PC-9 (cell line): ENCODE results near the gene TM9SF2. TPM values are rescaled to one million over a fixed set of nuclear protein-coding genes. Genes with fewer than 3 reads are reported as not detected.

ENCODE experiments used
- BruUV-seq: library from RNA; stranded (reverse); fragments of 400-500 nt; replicated peaks from 2 replicates; lab custom pipeline; 2021; lab: Mats Ljungman, UMichigan
- CTCF ChIA-PET: fragments of 300-600 bp; sonication (Branson Sonifier 250); formaldehyde crosslinking; loops from one replicate; lab custom pipeline; 2022; ENCODE audit warnings: antibody characterized with exemption; lab: Charles Lee
- POLR2A ChIA-PET: fragments of 300-600 bp; sonication (Branson Sonifier 250); formaldehyde crosslinking; loops from one replicate; lab custom pipeline; 2022; ENCODE audit warnings: antibody characterized with exemption; ENCODE audit not compliant: unreplicated experiment; lab: Charles Lee
- DNase-seq, 2 experiments: peaks; one replicate each; pipeline versions ENCODE4 v3.0.0 to v3.0.0-alpha.2; 2015 to 2022; ENCODE audit warnings: mixed read lengths in 1 of 2
- H2AFZ ChIP-seq: fragments of 200-600 bp; sonication (generic); 2 replicates; pipeline ENCODE4 v1.8.1; 2017; ENCODE audit warnings: antibody characterized with exemption
- H3F3A ChIP-seq: fragments of 200-600 bp; sonication (generic); 2 replicates; pipeline ENCODE4 v1.8.1; 2017; ENCODE audit warnings: antibody characterized with exemption, mild to moderate bottlenecking, low read depth; ENCODE audit not compliant: insufficient read depth
- H3K27ac ChIP-seq: fragments of 200-600 bp; sonication (generic); 2 replicates; pipeline ENCODE4 v1.6.1; 2016; ENCODE audit warnings: mixed run types
- H3K27me3 ChIP-seq: fragments of 200-600 bp; sonication (generic); 2 replicates; pipeline ENCODE4 v1.6.1; 2016; ENCODE audit warnings: low read depth, mixed run types; ENCODE audit not compliant: insufficient read depth
- H3K36me3 ChIP-seq: fragments of 200-600 bp; sonication (generic); 2 replicates; pipeline ENCODE4 v1.6.1; 2016; ENCODE audit warnings: low read depth, mixed run types
- H3K4me1 ChIP-seq: fragments of 200-600 bp; sonication (generic); replicated peaks from 2 replicates; pipeline ENCODE4 v1.6.1; 2016; ENCODE audit warnings: mixed run types; ENCODE audit not compliant: insufficient read depth
- H3K4me2 ChIP-seq: fragments of 200-600 bp; sonication (generic); 2 replicates; pipeline ENCODE4 v1.6.1; 2017; ENCODE audit warnings: mixed run types
- H3K4me3 ChIP-seq: fragments of 200-600 bp; sonication (generic); 2 replicates; pipeline ENCODE4 v1.6.1; 2016; ENCODE audit warnings: mixed run types
- H3K79me2 ChIP-seq: fragments of 200-600 bp; sonication (generic); 2 replicates; pipeline ENCODE4 v1.6.1; 2017; ENCODE audit warnings: low read depth, mixed run types
- H3K9me2 ChIP-seq: fragments of 200-600 bp; sonication (generic); 2 replicates; pipeline ENCODE4 v1.8.1; 2017; ENCODE audit warnings: mild to moderate bottlenecking; ENCODE audit not compliant: insufficient read depth
- H3K9me3 ChIP-seq: fragments of 200-600 bp; sonication (generic); 2 replicates; pipeline ENCODE4 v1.8.1; 2016; ENCODE audit warnings: low read depth; ENCODE audit not compliant: insufficient read depth
- H4K20me1 ChIP-seq: fragments of 200-600 bp; sonication (generic); 2 replicates; pipeline ENCODE4 v1.8.1; 2017; ENCODE audit not compliant: insufficient read depth
- CTCF ChIP-seq: fragments of 200-600 bp; sonication (generic); conservative IDR thresholded peaks from 2 replicates; pipeline ENCODE4 v1.6.1; 2017; ENCODE audit warnings: mixed run types, antibody characterized with exemption, mild to moderate bottlenecking, moderate library complexity
- EZH2 ChIP-seq: fragments of 200-600 bp; sonication (generic); IDR thresholded peaks from 2 replicates; pipeline ENCODE4 v1.8.0; 2017; ENCODE audit warnings: antibody characterized with exemption, low read depth
- intact Hi-C: fragments of 100-400 bp; cut with micrococcal nuclease; formaldehyde crosslinking; loops from one replicate; pipeline ENCODE4 v1.10.0; 2022; ENCODE audit not compliant: unreplicated experiment
- total RNA-seq: library from RNA; stranded (reverse); gene quantifications from 2 replicates; pipeline ENCODE4 v1.2.3, GENCODE V29; 2021

The TM9SF2 gene
- total RNA-seq, 1 experiment from 2014 or later = 87.0 TPM

- CTCF ChIA-PET = no interaction called here
- H3K9me2 ChIP-seq = no peaks in the 10 kb centered on the region
- H3K4me2 ChIP-seq = peak overlapping the region; percentile 99
- H3K9me3 ChIP-seq = no peaks in the 10 kb centered on the region
- TF ChIP-seq CTCF = no peak
- no peak for TF ChIP-seq EZH2
- peaks cover 50% of the 10 kb centered on the region for H3K4me1 ChIP-seq
- POLR2A ChIA-PET = interaction anchor here (0.6 kb wide), 2 partner anchors 483 to 975 kb away, joined by 3 to 9 read pairs; partner anchors contain the start of gene ZIC2
- no peaks in the 10 kb centered on the region for H3K27me3 ChIP-seq
- TSS peak; percentile 22 for BruUV-seq
- H4K20me1 ChIP-seq = peaks cover 7% of the 10 kb centered on the region; the same call in 1 of the 2 replicates
- peak; percentile 96 to 98 for DNase-seq
- H2AFZ ChIP-seq = peak overlapping the region; percentile 97
- H3F3A ChIP-seq = peaks cover 37% of the 10 kb centered on the region
- intact Hi-C loops = loop anchor here (2.0 to 5.0 kb wide), 2 partner anchors 108 to 484 kb away; partner anchors contain the start of genes CLYBL and ZIC2
- H3K4me3 ChIP-seq = peak overlapping the region; percentile 79
- H3K27ac ChIP-seq = peak overlapping the region; percentile 81
- peaks cover 31% of the 10 kb centered on the region for H3K79me2 ChIP-seq
- H3K36me3 ChIP-seq = no peaks in the 10 kb centered on the region
Observed at GRCh38 chr13:99498171-99499161, 2.8 kb upstream of the TM9SF2 start.

GRCh38 chr13:99500839-99501183 is 461 bp upstream of the TM9SF2 start:
- no peak for DNase-seq
- Histone ChIP-seq H2AFZ (peak overlapping the region; percentile 87), H3K4me1 (peaks cover 62% of the 10 kb centered on the region), H3K27me3 (no peaks in the 10 kb centered on the region), H3K79me2 (peaks cover 50% of the 10 kb centered on the region), H3K27ac (peak overlapping the region; percentile 62), H3K9me2 (no peaks in the 10 kb centered on the region), H3F3A (peaks cover 31% of the 10 kb centered on the region), H3K4me3 (peak overlapping the region; percentile 79), H4K20me1 (peaks cover 26% of the 10 kb centered on the region), H3K36me3 (no peaks in the 10 kb centered on the region; the same call in 1 of the 2 replicates), H3K4me2 (peak overlapping the region; percentile 99), H3K9me3 (no peaks in the 10 kb centered on the region)
- TSS peak; percentile 37 for BruUV-seq
- ChIA-PET POLR2A (interaction anchor here (0.7 kb wide), 1 partner anchor 455 kb away, joined by 5 read pairs; no protein-coding TSS in a partner anchor), CTCF (interaction anchor here (0.5 kb wide), 1 partner anchor 57 kb away, joined by 4 read pairs; no protein-coding TSS in a partner anchor)
- no peak for TF ChIP-seq EZH2
- TF ChIP-seq CTCF = no peak
- intact Hi-C loops = loop anchor here (2.0 kb wide), 1 partner anchor 58 kb away; no protein-coding TSS in a partner anchor

- H2AFZ ChIP-seq = peak overlapping the region; percentile 87
- intact Hi-C loops = loop anchor here (2.0 kb wide), 1 partner anchor 59 kb away; no protein-coding TSS in a partner anchor
- TF ChIP-seq CTCF (no peak), EZH2 (no peak)
- no peaks in the 10 kb centered on the region for H3K9me2 ChIP-seq
- no peaks in the 10 kb centered on the region for H3K27me3 ChIP-seq
- no peak for DNase-seq
- TSS peak; percentile 37 for BruUV-seq
- H4K20me1 ChIP-seq = peaks cover 36% of the 10 kb centered on the region
- ChIA-PET POLR2A (interaction anchor here (0.7 kb wide), 1 partner anchor 719 kb away, joined by 5 read pairs; no protein-coding TSS in a partner anchor), CTCF (interaction anchor here (0.6 kb wide), 1 partner anchor 38 kb away, joined by 3 read pairs; no protein-coding TSS in a partner anchor)
- peaks cover 64% of the 10 kb centered on the region for H3K4me1 ChIP-seq
- peak overlapping the region; percentile 79 for H3K4me3 ChIP-seq
- H3F3A ChIP-seq = peaks cover 21% of the 10 kb centered on the region
- H3K9me3 ChIP-seq = no peaks in the 10 kb centered on the region
- H3K36me3 ChIP-seq = peaks cover 7% of the 10 kb centered on the region; the same call in 1 of the 2 replicates
- H3K4me2 ChIP-seq = peak overlapping the region; percentile 99
- H3K27ac ChIP-seq = peak overlapping the region; percentile 72
- peaks cover 61% of the 10 kb centered on the region for H3K79me2 ChIP-seq
Observed at GRCh38 chr13:99501848-99502301, 603 bp downstream of the TM9SF2 start.
